HG03442 (cell line): ENCODE measurements around the gene TBXA2R.
"Not testable (repeated sequence)": the region's sequence is repeated elsewhere in the genome, so short reads cannot be mapped to it uniquely, and the experiment has no call there.

Source experiments
- ATAC-seq: cut with Tn5 transposase; IDR thresholded peaks from one replicate; pipeline ENCODE4 v1.9.1; 2021; ENCODE audit warnings: mild to moderate bottlenecking, moderate library complexity; ENCODE audit not compliant: unreplicated experiment

Gene TBXA2R

GRCh38 chr19:3606690-3607289, at the start of gene TBXA2R:
TBXA2R (minus strand) TSS chr19:3606875; CDS start chr19:3600634, 6,241 bp downstream.
- no peak for ATAC-seq

- no peak for ATAC-seq
Observed at GRCh38 chr19:3656073-3656746, 49.5 kb upstream of the TBXA2R start.

- no peak for ATAC-seq
Observed at GRCh38 chr19:3655402-3656072, 48.9 kb upstream of the TBXA2R start.

- no peak for ATAC-seq
Observed at GRCh38 chr19:3653865-3654513, 47.3 kb upstream of the TBXA2R start.

- no peak for ATAC-seq
Observed at GRCh38 chr19:3653081-3653795, 46.6 kb upstream of the TBXA2R start.

- no peak for ATAC-seq
Observed at GRCh38 chr19:3652422-3652821, 45.7 kb upstream of the TBXA2R start.

GRCh38 chr19:3651684-3652083, 45.0 kb upstream of the TBXA2R start:
- no peak for ATAC-seq

GRCh38 chr19:3649888-3650287, 43.2 kb upstream of the TBXA2R start:
- no peak for ATAC-seq

GRCh38 chr19:3648037-3648905, 41.6 kb upstream of the TBXA2R start:
- no peak for ATAC-seq

GRCh38 chr19:3647102-3647501, 40.4 kb upstream of the TBXA2R start:
- ATAC-seq: not testable (repeated sequence)

GRCh38 chr19:3646336-3647092, 39.8 kb upstream of the TBXA2R start:
- ATAC-seq: no peak

- ATAC-seq: no peak
Observed at GRCh38 chr19:3645726-3646125, 39.1 kb upstream of the TBXA2R start.

GRCh38 chr19:3645067-3645396, 38.4 kb upstream of the TBXA2R start:
- ATAC-seq: no peak

- no peak for ATAC-seq
Observed at GRCh38 chr19:3644351-3645066, 37.8 kb upstream of the TBXA2R start.

GRCh38 chr19:3643674-3644313, 37.1 kb upstream of the TBXA2R start:
- ATAC-seq: no peak

- ATAC-seq: no peak
Observed at GRCh38 chr19:3642987-3643673, 36.5 kb upstream of the TBXA2R start.

GRCh38 chr19:3642296-3642695, 35.6 kb upstream of the TBXA2R start:
- ATAC-seq: no peak
